Measurements from ENCODE around the gene PCNX1.

Gene PCNX1

DNA sequence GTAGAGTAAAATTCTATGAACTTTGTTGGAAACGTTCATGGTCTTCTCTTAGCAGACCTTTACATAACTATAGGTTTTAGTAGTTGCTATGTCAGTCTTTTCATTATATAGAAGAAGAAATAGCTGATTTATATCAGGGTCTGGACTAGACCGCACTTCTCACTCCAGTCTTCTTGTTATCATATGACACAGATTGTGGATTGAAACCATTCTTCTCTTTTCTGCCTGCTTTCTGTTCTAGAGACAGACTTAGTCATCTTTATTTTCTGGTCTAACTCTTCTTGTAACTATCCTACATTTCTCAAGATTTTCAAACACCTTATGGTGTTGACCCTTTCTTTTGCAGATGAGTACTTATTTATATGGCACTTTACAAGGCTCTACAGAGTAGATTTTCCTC is 55.7 kb downstream of the PCNX1 start:
- Histone ChIP-seq H3K27ac (replicated peaks) (no peak overlapping the region), H3K27me3 (ENCODE audit: insufficient read depth, poor library complexity, severe bottlenecking) (no peaks in the 10 kb centered on the region), H3K4me3 (replicated peaks; ENCODE audit: insufficient read depth, low read length) (no peak overlapping the region)
- TF ChIP-seq GABPA (IDR thresholded peaks at IDR 0.05; ENCODE audit: low read depth), result no peak
- TF ChIP-seq POLR2AphosphoS5 (IDR thresholded peaks at IDR 0.05; ENCODE audit: low read depth), result no peak
- no peak for TF ChIP-seq REST (IDR thresholded peaks at IDR 0.05; ENCODE audit: insufficient replicate concordance, low read depth)
- no peak for TF ChIP-seq SPI1 (IDR thresholded peaks at IDR 0.05; ENCODE audit: borderline replicate concordance, low read depth)
- DNase-seq (ENCODE audit: low read depth in 1 of 2, low spot score in 1 of 2), result no peak

GRCh38 chr14:70964492-70964891 is 57.2 kb downstream of the PCNX1 start:
- TF ChIP-seq REST (IDR thresholded peaks at IDR 0.05; ENCODE audit: insufficient replicate concordance, low read depth) (no peak), POLR2AphosphoS5 (IDR thresholded peaks at IDR 0.05; ENCODE audit: low read depth) (no peak), SPI1 (IDR thresholded peaks at IDR 0.05; ENCODE audit: borderline replicate concordance, low read depth) (no peak), GABPA (IDR thresholded peaks at IDR 0.05; ENCODE audit: low read depth) (no peak), CTCF (IDR thresholded peaks at IDR 0.05; ENCODE audit: insufficient read depth, low read length) (no peak)
- H3K27ac ChIP-seq (replicated peaks), result no peak overlapping the region
- no peak for DNase-seq (ENCODE audit: low read depth in 1 of 2, low spot score in 1 of 2)
- no peak overlapping the region for H3K4me3 ChIP-seq (replicated peaks; ENCODE audit: insufficient read depth, low read length)
- no peaks in the 10 kb centered on the region for H3K27me3 ChIP-seq (ENCODE audit: insufficient read depth, poor library complexity, severe bottlenecking)

GRCh38 chr14:70971560-70971959 is 64.3 kb downstream of the PCNX1 start:
- DNase-seq (ENCODE audit: low read depth in 1 of 2, low spot score in 1 of 2), result peak in 1 of 2 experiments; percentile 42
- H3K27me3 ChIP-seq (ENCODE audit: insufficient read depth, poor library complexity, severe bottlenecking), result no peaks in the 10 kb centered on the region
- no peak overlapping the region; the same call in 1 of the 2 replicates for H3K27ac ChIP-seq (replicated peaks)
- TF ChIP-seq POLR2AphosphoS5 (IDR thresholded peaks at IDR 0.05; ENCODE audit: low read depth), result no peak
- TF ChIP-seq REST (IDR thresholded peaks at IDR 0.05; ENCODE audit: insufficient replicate concordance, low read depth), result no peak
- no peak for TF ChIP-seq CTCF (IDR thresholded peaks at IDR 0.05; ENCODE audit: insufficient read depth, low read length)
- TF ChIP-seq GABPA (IDR thresholded peaks at IDR 0.05; ENCODE audit: low read depth), result no peak
- TF ChIP-seq SPI1 (IDR thresholded peaks at IDR 0.05; ENCODE audit: borderline replicate concordance, low read depth), result no peak
- H3K4me3 ChIP-seq (replicated peaks; ENCODE audit: insufficient read depth, low read length), result no peak overlapping the region
